ENCODE results near the gene ZNF385C. TPM values are rescaled to one million over a fixed set of nuclear protein-coding genes. Genes with fewer than 3 reads are reported as not detected.

Gene ZNF385C
- total and polyA plus RNA-seq, 2 donors (not counting 1 experiment from before 2014, with no cell fraction given), result 0.33 to 1.1 TPM

GRCh38 chr17:42135151-42135550 lies 36.9 kb upstream of the ZNF385C start:
- Mint-ChIP-seq H3K9me3 (ENCODE audit: insufficient read depth) (no peaks in the 10 kb centered on the region), H3K4me3 (no peak overlapping the region), H3K27ac (peak overlapping the region; percentile 82), H3K4me1 (peaks cover 65% of the 10 kb centered on the region), H3K27me3 (no peaks in the 10 kb centered on the region)
- Histone ChIP-seq H3K4me3 (ENCODE audit: control extremely low read depth in 1 of 5, extremely low read depth in 1 of 5, insufficient read depth in 1 of 5, low read depth in 2 of 5, low read length in 4 of 5) (no peak overlapping the region), H3K27ac (ENCODE audit: low read length in 2 of 2) (peak overlapping the region in 1 of 2 donors; percentile 79), H3K27me3 (replicated peaks in 1 of 4; ENCODE audit: control extremely low read depth in 1 of 4, control insufficient read depth in 3 of 4, insufficient read depth in 4 of 4, low read length in 3 of 4) (no peaks in the 10 kb centered on the region), H3K36me3 (replicated peaks in 1 of 2; ENCODE audit: control extremely low read depth in 1 of 2, control insufficient read depth in 1 of 2, extremely low read depth in 1 of 2, insufficient read depth in 2 of 2, low read length in 1 of 2) (peaks cover 0 to 13% of the 10 kb centered on the region in 2 experiments), H4K20me1 (ENCODE audit: control insufficient read depth, insufficient read depth, low read length, poor library complexity, severe bottlenecking) (peaks cover 63% of the 10 kb centered on the region), H3K9ac (ENCODE audit: low read length) (no peak overlapping the region), H3K4me2 (replicated peaks; ENCODE audit: low read depth, low read length, poor library complexity, severe bottlenecking) (peak overlapping the region; percentile 48), H3K9me3 (ENCODE audit: control extremely low read depth in 1 of 3, control insufficient read depth in 2 of 3, insufficient read depth in 1 of 3, low read length in 2 of 3) (no peaks in the 10 kb centered on the region), H3K4me1 (ENCODE audit: control insufficient read depth in 2 of 2, insufficient read depth in 2 of 2, low read length in 2 of 2) (peaks cover 64 to 70% of the 10 kb centered on the region in 2 donors), H3K79me2 (ENCODE audit: control insufficient read depth, insufficient read depth, low read length) (peaks cover 83% of the 10 kb centered on the region), H2AFZ (ENCODE audit: insufficient read depth, low read depth, low read length, poor library complexity, severe bottlenecking) (no peak overlapping the region)
- TF ChIP-seq CTCF (IDR thresholded peaks at IDR 0.05) (no peak), EZH2 (IDR thresholded peaks at IDR 0.05; ENCODE audit: borderline replicate concordance, insufficient read depth, low read depth, low read length, poor library complexity, severe bottlenecking) (no peak)
- CTCF ChIA-PET, result interaction anchor here (1.4 to 2.3 kb wide), 3 partner anchors 7 to 109 kb away, joined by 3 to 7 read pairs (median 5); no protein-coding TSS in a partner anchor
- no peak for DNase-seq
- no peak for ATAC-seq (ENCODE audit: low read depth)
- POLR2A ChIA-PET, result interaction anchor here (0.9 kb wide), 1 partner anchor 15 kb away, joined by 6 read pairs; no protein-coding TSS in a partner anchor
- 97% methylated on average over 4 of the region's 6 CpGs for WGBS (ENCODE audit: insufficient coverage)
- intact Hi-C loops (cut with micrococcal nuclease), result no loop called here

GRCh38 chr17:42133461-42134041 lies 35.3 kb upstream of the ZNF385C start:
- ChIA-PET CTCF (interaction anchor here (1.0 to 2.3 kb wide), 8 partner anchors 9 to 108 kb away, joined by 3 to 7 read pairs (median 4); partner anchors contain the start of genes DHX58, KAT2A and KCNH4), POLR2A (interaction anchor here (1.4 kb wide), 1 partner anchor 60 kb away, joined by 3 read pairs; the partner anchor contains the start of gene GHDC)
- peaks cover 0 to 23% of the 10 kb centered on the region in 2 experiments for H3K36me3 ChIP-seq (replicated peaks in 1 of 2; ENCODE audit: control extremely low read depth in 1 of 2, control insufficient read depth in 1 of 2, extremely low read depth in 1 of 2, insufficient read depth in 2 of 2, low read length in 1 of 2)
- H3K79me2 ChIP-seq (ENCODE audit: control insufficient read depth, insufficient read depth, low read length), result peaks cover 67% of the 10 kb centered on the region
- H3K4me2 ChIP-seq (replicated peaks; ENCODE audit: low read depth, low read length, poor library complexity, severe bottlenecking), result peak overlapping the region; percentile 70
- Mint-ChIP-seq H3K27ac (peak overlapping the region; percentile 93), H3K27me3 (no peaks in the 10 kb centered on the region), H3K9me3 (ENCODE audit: insufficient read depth) (no peaks in the 10 kb centered on the region), H3K4me3 (peak overlapping the region; percentile 54), H3K4me1 (peaks cover 63% of the 10 kb centered on the region)
- TF ChIP-seq CTCF (IDR thresholded peaks at IDR 0.05), result no peak
- no peak for TF ChIP-seq EZH2 (IDR thresholded peaks at IDR 0.05; ENCODE audit: borderline replicate concordance, insufficient read depth, low read depth, low read length, poor library complexity, severe bottlenecking)
- H2AFZ ChIP-seq (ENCODE audit: insufficient read depth, low read depth, low read length, poor library complexity, severe bottlenecking), result no peak overlapping the region
- H3K9me3 ChIP-seq (ENCODE audit: control extremely low read depth in 1 of 3, control insufficient read depth in 2 of 3, insufficient read depth in 1 of 3, low read length in 2 of 3), result no peaks in the 10 kb centered on the region
- H3K27ac ChIP-seq (ENCODE audit: low read length in 2 of 2), result peak overlapping the region; percentile 65 to 75
- peaks cover 58% of the 10 kb centered on the region for H4K20me1 ChIP-seq (ENCODE audit: control insufficient read depth, insufficient read depth, low read length, poor library complexity, severe bottlenecking)
- ATAC-seq (ENCODE audit: low read depth), result peak; percentile 87
- intact Hi-C loops (cut with micrococcal nuclease), result loop anchor here (1.0 to 2.0 kb wide), 3 partner anchors 12 to 50 kb away; partner anchors contain the start of genes KAT2A and RAB5C
- H3K4me3 ChIP-seq (ENCODE audit: control extremely low read depth in 1 of 5, extremely low read depth in 1 of 5, insufficient read depth in 1 of 5, low read depth in 2 of 5, low read length in 4 of 5), result peak overlapping the region in 1 of 5 experiments; percentile 29
- 16% methylated on average over 4 of the region's 4 CpGs for WGBS (ENCODE audit: insufficient coverage)
- peak; percentile 90 for DNase-seq
- peak overlapping the region; percentile 13 for H3K9ac ChIP-seq (ENCODE audit: low read length)
- no peaks in the 10 kb centered on the region for H3K27me3 ChIP-seq (replicated peaks in 1 of 4; ENCODE audit: control extremely low read depth in 1 of 4, control insufficient read depth in 3 of 4, insufficient read depth in 4 of 4, low read length in 3 of 4)
- H3K4me1 ChIP-seq (ENCODE audit: control insufficient read depth in 2 of 2, insufficient read depth in 2 of 2, low read length in 2 of 2), result peaks cover 59 to 65% of the 10 kb centered on the region in 2 donors

All from B cell (primary cell).